H9 (cell line): ENCODE results near the gene CCNJL. TPM values are rescaled to one million over a fixed set of nuclear protein-coding genes. Genes with fewer than 3 reads are reported as not detected.
A peak's percentile ranks its signal among the peaks of the same experiment; 100 is the strongest.

ENCODE experiments used
- DNase-seq: peaks from one replicate; pipeline ENCODE4 v3.0.0-alpha.2; 2017
- H2AFZ ChIP-seq: one replicate; pipeline ENCODE4 v1.6.1; 2013; ENCODE audit warnings: mild to moderate bottlenecking, low read length, control low read depth, moderate library complexity
- H2AK5ac ChIP-seq: 2 replicates; pipeline ENCODE4 v1.6.1; 2013; ENCODE audit warnings: low read length, control low read depth, mixed read lengths; ENCODE audit not compliant: insufficient read length
- H2BK120ac ChIP-seq: one replicate; pipeline ENCODE4 v1.6.1; 2013; ENCODE audit warnings: low read depth, mild to moderate bottlenecking, low read length, control low read depth, inconsistent platforms; ENCODE audit not compliant: poor library complexity, severe bottlenecking
- H2BK12ac ChIP-seq: 2 replicates; pipeline ENCODE4 v1.6.1; 2013; ENCODE audit warnings: low read length, control low read depth, mixed read lengths, low read depth; ENCODE audit not compliant: insufficient read length
- H2BK15ac ChIP-seq: 2 replicates; pipeline ENCODE4 v1.6.1; 2013; ENCODE audit warnings: low read depth, low read length, control low read depth
- H2BK20ac ChIP-seq: one replicate; pipeline ENCODE4 v1.6.1; 2013; ENCODE audit warnings: low read depth, mild to moderate bottlenecking, low read length, control low read depth, inconsistent platforms; ENCODE audit not compliant: poor library complexity, severe bottlenecking
- H2BK5ac ChIP-seq: 2 replicates; pipeline ENCODE4 v1.6.1; 2013; ENCODE audit warnings: low read length, control low read depth, mixed read lengths; ENCODE audit not compliant: insufficient read length
- H3K14ac ChIP-seq: 2 replicates; pipeline ENCODE4 v1.6.1; 2013; ENCODE audit warnings: low read length, control low read depth; ENCODE audit not compliant: insufficient read depth
- H3K18ac ChIP-seq: 2 replicates; pipeline ENCODE4 v1.6.1; 2013; ENCODE audit warnings: low read depth, mild to moderate bottlenecking, mixed read lengths, low read length, control low read depth; ENCODE audit not compliant: insufficient read length
- H3K23ac ChIP-seq: 2 replicates; pipeline ENCODE4 v1.6.1; 2013; ENCODE audit warnings: low read length, control low read depth, mixed read lengths, low read depth; ENCODE audit not compliant: insufficient read length
- H3K23me2 ChIP-seq: 2 replicates; pipeline ENCODE4 v1.6.1; 2013; ENCODE audit warnings: low read depth, mild to moderate bottlenecking, mixed read lengths, low read length, control low read depth; ENCODE audit not compliant: insufficient read length, poor library complexity, severe bottlenecking
- H3K27ac ChIP-seq: 2 replicates; pipeline ENCODE4 v1.5.1; 2013; ENCODE audit warnings: low read length, control low read depth, mixed read lengths, low read depth; ENCODE audit not compliant: insufficient read length
- H3K27me3 ChIP-seq: 2 replicates; pipeline ENCODE4 v1.6.1; 2013; ENCODE audit warnings: low read length, control low read depth, inconsistent platforms; ENCODE audit not compliant: insufficient read depth
- H3K4ac ChIP-seq: 2 replicates; pipeline ENCODE4 v1.6.1; 2013; ENCODE audit warnings: low read depth, mild to moderate bottlenecking, control low read depth, inconsistent platforms, low read length, moderate library complexity
- H3K4me1 ChIP-seq: 2 replicates; pipeline ENCODE4 v1.6.1; 2013; ENCODE audit warnings: low read length, control low read depth, inconsistent platforms; ENCODE audit not compliant: insufficient read depth
- H3K4me2 ChIP-seq: 2 replicates; pipeline ENCODE4 v1.6.1; 2013; ENCODE audit warnings: low read length, control low read depth, mixed read lengths; ENCODE audit not compliant: insufficient read length, insufficient read depth
- H3K56ac ChIP-seq: 2 replicates; pipeline ENCODE4 v1.6.1; 2013; ENCODE audit warnings: low read depth, mild to moderate bottlenecking, mixed read lengths, low read length, control low read depth; ENCODE audit not compliant: insufficient read length
- H3K79me1 ChIP-seq: 2 replicates; pipeline ENCODE4 v1.6.1; 2013; ENCODE audit warnings: low read depth, mild to moderate bottlenecking, moderate library complexity, low read length, control low read depth, inconsistent platforms; ENCODE audit not compliant: insufficient read depth, poor library complexity, severe bottlenecking
- H3K79me2 ChIP-seq: 2 replicates; pipeline ENCODE4 v1.6.1; 2013; ENCODE audit warnings: low read length, control low read depth, inconsistent platforms; ENCODE audit not compliant: insufficient read depth
- H3K9ac ChIP-seq: 2 replicates; pipeline ENCODE4 v1.6.1; 2013; ENCODE audit warnings: low read length, control low read depth, mixed read lengths; ENCODE audit not compliant: insufficient read length; ENCODE audit errors: extremely low read depth
- H3K9me3 ChIP-seq: one replicate; pipeline ENCODE4 v1.6.1; 2013; ENCODE audit warnings: low read depth, low read length, inconsistent platforms; ENCODE audit not compliant: control insufficient read depth
- H3T11ph ChIP-seq: one replicate; pipeline ENCODE4 v1.6.1; 2013; ENCODE audit warnings: mild to moderate bottlenecking, low read length, control low read depth, inconsistent platforms
- H4K20me1 ChIP-seq: one replicate; pipeline ENCODE4 v1.6.1; 2013; ENCODE audit not compliant: control insufficient read depth, insufficient read length, insufficient read depth
- H4K5ac ChIP-seq: 2 replicates; pipeline ENCODE4 v1.6.1; 2013; ENCODE audit warnings: low read depth, mild to moderate bottlenecking, mixed read lengths, low read length, control low read depth; ENCODE audit not compliant: insufficient read length
- H4K8ac ChIP-seq: replicated peaks from 2 replicates; pipeline ENCODE4 v1.6.1; 2013; ENCODE audit warnings: low read length, control low read depth, mixed read lengths, low read depth; ENCODE audit not compliant: insufficient read length
- H4K91ac ChIP-seq: 2 replicates; pipeline ENCODE4 v1.6.1; 2013; ENCODE audit warnings: low read depth, mild to moderate bottlenecking, moderate library complexity, mixed read lengths, low read length, control low read depth; ENCODE audit not compliant: insufficient read length
- H3K27ac Mint-ChIP-seq, 3 experiments: 2 replicates in 2 of 3; 3 replicates in 1 of 3; pipeline ENCODE4 v1.8.0; 2020 to 2021; ENCODE audit warnings: mixed read lengths in 3 of 3, mild to moderate bottlenecking in 1 of 3, moderate library complexity in 1 of 3
- H3K27me3 Mint-ChIP-seq: 2 replicates; pipeline ENCODE4 v1.8.0; 2021; ENCODE audit warnings: low read depth, mild to moderate bottlenecking, moderate library complexity, mixed read lengths
- H3K36me3 Mint-ChIP-seq, 3 experiments: 2 replicates in 2 of 3; 3 replicates in 1 of 3; pipeline ENCODE4 v1.8.0; 2020 to 2021; ENCODE audit warnings: low read depth in 3 of 3, mixed read lengths in 3 of 3; ENCODE audit not compliant: insufficient read depth in 1 of 3
- H3K4me1 Mint-ChIP-seq, 2 experiments: 2 replicates each; pipeline ENCODE4 v1.8.0; 2020; ENCODE audit warnings: mixed read lengths in 2 of 2
- H3K4me3 Mint-ChIP-seq, 2 experiments: 2 replicates in 1 of 2; 3 replicates in 1 of 2; pipeline ENCODE4 v1.8.0; 2020 to 2021; ENCODE audit warnings: mild to moderate bottlenecking in 2 of 2, mixed read lengths in 2 of 2, moderate library complexity in 1 of 2
- H3K9me3 Mint-ChIP-seq, 2 experiments: 2 replicates in 1 of 2; 3 replicates in 1 of 2; pipeline ENCODE4 v1.8.0; 2020; ENCODE audit warnings: mild to moderate bottlenecking in 2 of 2, mixed read lengths in 2 of 2, moderate library complexity in 1 of 2
- WGBS: extraction: QIAGEN DNeasy Blood & Tissue Kit; methylation state at CpG from one replicate; pipeline ENCODE4 v1.1.7; 2013; ENCODE audit warnings: missing lambda C conversion rate, low lambda C conversion rate, mixed read lengths; ENCODE audit not compliant: insufficient read length; ENCODE audit errors: extremely low coverage; 5-methylcytosine and 5-hydroxymethylcytosine counted together
- total RNA-seq: library from RNA; stranded (reverse); gene quantifications from 2 replicates; pipeline ENCODE4 v1.2.1, GENCODE V29; 2021
- TF ChIP-seq, protein P1 (sequence below): fragments of 200-600 bp; sonication (generic); conservative IDR thresholded peaks from 3 replicates; pipeline ENCODE4 v1.8.0; 2021; ENCODE audit warnings: antibody characterized with exemption, mild to moderate bottlenecking

Gene CCNJL
- total RNA-seq, 1 experiment from 2014 or later, result 26.9 TPM

DNA sequence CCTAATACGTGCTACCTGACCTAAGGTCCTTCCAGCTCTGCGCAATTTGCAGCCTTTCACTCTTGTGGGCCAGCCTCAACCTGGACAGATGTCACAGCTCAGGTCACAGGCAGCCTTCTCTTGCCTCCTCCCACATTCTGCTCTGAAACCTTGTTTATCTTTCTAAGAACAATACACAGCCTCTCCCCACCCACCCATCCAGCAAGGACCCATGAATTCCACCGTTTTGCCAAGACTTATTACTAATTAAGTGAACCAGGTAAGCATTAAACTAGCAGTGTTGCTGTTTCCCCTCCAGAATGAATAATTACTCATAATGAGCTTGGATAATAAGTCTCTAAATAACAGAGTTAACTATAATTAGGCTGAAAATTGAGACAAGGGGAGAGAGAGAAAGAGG is 72.0 kb downstream of the CCNJL start:
- Histone ChIP-seq H3K18ac (no peak overlapping the region), H2BK12ac (no peak overlapping the region), H3K27ac (no peak overlapping the region), H3K9me3 (no peaks in the 10 kb centered on the region), H3K14ac (no peak overlapping the region), H3K27me3 (no peaks in the 10 kb centered on the region), H3T11ph (no peak overlapping the region), H2BK20ac (no peak overlapping the region), H3K9ac (no peak overlapping the region), H3K4ac (no peak overlapping the region), H3K23ac (no peak overlapping the region), H3K79me1 (no peaks in the 10 kb centered on the region), H3K4me2 (no peak overlapping the region), H2BK120ac (no peak overlapping the region), H3K56ac (no peak overlapping the region), H3K23me2 (no peaks in the 10 kb centered on the region), H3K4me1 (peaks cover 7% of the 10 kb centered on the region; the same call in 1 of the 2 replicates), H4K5ac (no peak overlapping the region), H4K91ac (no peak overlapping the region), H3K79me2 (no peaks in the 10 kb centered on the region), H4K8ac (no peak overlapping the region), H2BK5ac (no peak overlapping the region), H4K20me1 (no peaks in the 10 kb centered on the region), H2BK15ac (no peak overlapping the region), H2AK5ac (no peak overlapping the region), H2AFZ (no peak overlapping the region)
- DNase-seq, result no peak
- H3K27ac Mint-ChIP-seq, result 0 out of 7 replicates have a peak overlapping the region, but pooled peaks of 1 of the 3 experiments have one; percentile 27
- no peaks in the 10 kb centered on the region for H3K27me3 Mint-ChIP-seq
- no CpG with 5 or more reads among the region's 3 CpGs for WGBS
- no peaks in the 10 kb centered on the region for H3K9me3 Mint-ChIP-seq
- H3K36me3 Mint-ChIP-seq, result no peaks in the 10 kb centered on the region; a peak in 2 of 7 replicates
- peaks cover 34 to 44% of the 10 kb centered on the region in 2 experiments for H3K4me1 Mint-ChIP-seq
- no peak overlapping the region for H3K4me3 Mint-ChIP-seq
- TF ChIP-seq, protein P1, sequence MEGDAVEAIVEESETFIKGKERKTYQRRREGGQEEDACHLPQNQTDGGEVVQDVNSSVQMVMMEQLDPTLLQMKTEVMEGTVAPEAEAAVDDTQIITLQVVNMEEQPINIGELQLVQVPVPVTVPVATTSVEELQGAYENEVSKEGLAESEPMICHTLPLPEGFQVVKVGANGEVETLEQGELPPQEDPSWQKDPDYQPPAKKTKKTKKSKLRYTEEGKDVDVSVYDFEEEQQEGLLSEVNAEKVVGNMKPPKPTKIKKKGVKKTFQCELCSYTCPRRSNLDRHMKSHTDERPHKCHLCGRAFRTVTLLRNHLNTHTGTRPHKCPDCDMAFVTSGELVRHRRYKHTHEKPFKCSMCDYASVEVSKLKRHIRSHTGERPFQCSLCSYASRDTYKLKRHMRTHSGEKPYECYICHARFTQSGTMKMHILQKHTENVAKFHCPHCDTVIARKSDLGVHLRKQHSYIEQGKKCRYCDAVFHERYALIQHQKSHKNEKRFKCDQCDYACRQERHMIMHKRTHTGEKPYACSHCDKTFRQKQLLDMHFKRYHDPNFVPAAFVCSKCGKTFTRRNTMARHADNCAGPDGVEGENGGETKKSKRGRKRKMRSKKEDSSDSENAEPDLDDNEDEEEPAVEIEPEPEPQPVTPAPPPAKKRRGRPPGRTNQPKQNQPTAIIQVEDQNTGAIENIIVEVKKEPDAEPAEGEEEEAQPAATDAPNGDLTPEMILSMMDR, result no peak
